ENCODE data around the gene SNX22. TPM values are rescaled to one million over a fixed set of nuclear protein-coding genes. Genes with fewer than 3 reads are reported as not detected.

The SNX22 gene
- total and polyA plus RNA-seq, 2 experiments from 2014 or later: 2.0 to 2.1 TPM

DNA sequence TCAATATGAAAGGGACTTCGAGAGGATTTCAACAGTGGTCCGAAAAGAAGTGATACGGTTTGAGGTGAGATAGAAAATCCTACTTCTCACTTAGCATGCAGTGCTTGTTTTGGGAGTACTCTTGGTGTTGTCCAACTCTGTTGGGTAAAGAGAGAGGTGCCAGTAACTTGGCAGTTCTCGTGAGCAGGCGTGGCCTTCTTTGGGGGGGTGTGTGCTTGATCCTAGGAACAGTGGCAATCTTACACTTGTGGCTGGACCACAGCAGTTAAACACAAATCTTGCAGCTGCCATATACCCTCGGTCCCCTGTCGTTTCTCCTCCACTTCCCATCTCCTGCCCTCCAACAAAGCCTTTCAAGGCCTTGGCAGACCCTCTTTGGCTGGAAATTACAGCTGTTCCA lies 15.2 kb upstream of the SNX22 start:
- Histone ChIP-seq H3K9me3 (ENCODE audit: low read depth) (no peaks in the 10 kb centered on the region), H3K4me1 (ENCODE audit: low read depth) (no peaks in the 10 kb centered on the region), H3K27ac (no peak overlapping the region), H3K4me3 (no peak overlapping the region), H3K27me3 (no peaks in the 10 kb centered on the region), H3K36me3 (peaks cover 42% of the 10 kb centered on the region)
- no peak for DNase-seq (ENCODE audit: low read depth in 1 of 2, low spot score in 1 of 2)
- TF ChIP-seq, protein P1, sequence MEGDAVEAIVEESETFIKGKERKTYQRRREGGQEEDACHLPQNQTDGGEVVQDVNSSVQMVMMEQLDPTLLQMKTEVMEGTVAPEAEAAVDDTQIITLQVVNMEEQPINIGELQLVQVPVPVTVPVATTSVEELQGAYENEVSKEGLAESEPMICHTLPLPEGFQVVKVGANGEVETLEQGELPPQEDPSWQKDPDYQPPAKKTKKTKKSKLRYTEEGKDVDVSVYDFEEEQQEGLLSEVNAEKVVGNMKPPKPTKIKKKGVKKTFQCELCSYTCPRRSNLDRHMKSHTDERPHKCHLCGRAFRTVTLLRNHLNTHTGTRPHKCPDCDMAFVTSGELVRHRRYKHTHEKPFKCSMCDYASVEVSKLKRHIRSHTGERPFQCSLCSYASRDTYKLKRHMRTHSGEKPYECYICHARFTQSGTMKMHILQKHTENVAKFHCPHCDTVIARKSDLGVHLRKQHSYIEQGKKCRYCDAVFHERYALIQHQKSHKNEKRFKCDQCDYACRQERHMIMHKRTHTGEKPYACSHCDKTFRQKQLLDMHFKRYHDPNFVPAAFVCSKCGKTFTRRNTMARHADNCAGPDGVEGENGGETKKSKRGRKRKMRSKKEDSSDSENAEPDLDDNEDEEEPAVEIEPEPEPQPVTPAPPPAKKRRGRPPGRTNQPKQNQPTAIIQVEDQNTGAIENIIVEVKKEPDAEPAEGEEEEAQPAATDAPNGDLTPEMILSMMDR (IDR thresholded peaks at IDR 0.05; ENCODE audit: low read depth, low read length): no peak

DNA sequence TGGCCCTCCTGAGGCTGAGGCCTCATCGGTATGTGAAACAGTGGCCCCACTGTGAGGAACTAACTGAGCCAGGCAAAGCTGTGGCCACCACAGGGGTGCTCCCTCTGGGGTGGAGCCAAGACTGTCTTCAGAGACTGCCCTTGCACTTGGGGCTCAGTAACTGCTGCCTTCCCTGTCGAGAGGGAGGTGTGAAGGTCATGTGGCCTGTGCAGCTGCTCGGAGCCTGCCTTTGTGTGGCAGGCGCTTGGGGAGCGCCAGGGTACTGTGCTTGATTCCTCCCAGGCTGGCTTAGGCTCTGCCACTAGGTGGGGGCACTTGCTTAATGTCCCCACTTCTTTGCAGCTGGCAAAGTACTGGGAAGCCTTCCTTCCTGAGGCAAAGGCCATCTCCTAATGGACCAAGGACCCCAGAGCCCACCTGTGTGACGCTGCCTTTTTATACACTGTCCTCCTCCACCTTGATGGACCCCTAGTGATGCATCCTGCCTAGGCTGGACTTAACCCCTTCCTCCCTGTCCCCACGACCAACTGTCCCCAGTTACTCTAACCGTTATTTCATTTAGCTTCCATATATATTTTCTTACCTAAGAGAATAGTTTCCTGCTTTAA lies 14.2 kb upstream of the SNX22 start:
- DNase-seq (ENCODE audit: low read depth in 1 of 2, low spot score in 1 of 2): no peak
- H3K27me3 ChIP-seq: no peaks in the 10 kb centered on the region
- no peaks in the 10 kb centered on the region for H3K4me1 ChIP-seq (ENCODE audit: low read depth)
- H3K4me3 ChIP-seq: no peak overlapping the region
- peak overlapping the region; percentile 7 for H3K27ac ChIP-seq
- H3K9me3 ChIP-seq (ENCODE audit: low read depth): no peaks in the 10 kb centered on the region
- peaks cover 34% of the 10 kb centered on the region for H3K36me3 ChIP-seq
- TF ChIP-seq, protein P1 (IDR thresholded peaks at IDR 0.05; ENCODE audit: low read depth, low read length): no peak

DNA sequence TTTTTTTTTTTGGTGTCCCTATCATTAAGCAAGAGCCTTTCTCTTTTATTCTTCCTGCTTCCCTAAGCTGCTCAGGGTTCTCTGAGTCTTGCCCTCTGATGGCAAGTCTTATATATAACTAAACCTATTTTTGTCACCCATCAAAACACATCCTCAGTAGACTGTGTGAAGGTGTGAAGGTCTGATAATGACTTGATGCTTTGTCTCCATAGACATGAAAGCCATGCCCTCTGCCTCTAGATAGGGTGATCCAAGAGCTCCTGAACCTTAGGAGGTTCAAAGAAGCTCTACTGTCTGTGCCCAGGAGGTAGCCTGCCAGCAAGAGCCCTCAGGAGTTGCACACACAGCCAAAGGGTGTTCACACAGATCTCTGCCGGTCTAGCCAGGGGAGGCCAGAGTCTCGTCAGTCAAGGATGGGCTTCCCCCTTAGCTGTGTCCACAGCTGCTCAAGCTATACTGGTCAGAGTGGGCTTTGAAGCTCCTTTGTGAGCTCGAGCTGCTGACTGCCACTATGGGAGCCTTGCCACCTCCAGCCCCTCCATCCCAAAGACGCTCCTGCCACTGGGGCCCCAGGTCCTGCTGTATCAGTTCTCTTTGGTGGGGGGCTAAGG lies 13.1 kb upstream of the SNX22 start:
- DNase-seq (ENCODE audit: low read depth in 1 of 2, low spot score in 1 of 2): no peak

DNA sequence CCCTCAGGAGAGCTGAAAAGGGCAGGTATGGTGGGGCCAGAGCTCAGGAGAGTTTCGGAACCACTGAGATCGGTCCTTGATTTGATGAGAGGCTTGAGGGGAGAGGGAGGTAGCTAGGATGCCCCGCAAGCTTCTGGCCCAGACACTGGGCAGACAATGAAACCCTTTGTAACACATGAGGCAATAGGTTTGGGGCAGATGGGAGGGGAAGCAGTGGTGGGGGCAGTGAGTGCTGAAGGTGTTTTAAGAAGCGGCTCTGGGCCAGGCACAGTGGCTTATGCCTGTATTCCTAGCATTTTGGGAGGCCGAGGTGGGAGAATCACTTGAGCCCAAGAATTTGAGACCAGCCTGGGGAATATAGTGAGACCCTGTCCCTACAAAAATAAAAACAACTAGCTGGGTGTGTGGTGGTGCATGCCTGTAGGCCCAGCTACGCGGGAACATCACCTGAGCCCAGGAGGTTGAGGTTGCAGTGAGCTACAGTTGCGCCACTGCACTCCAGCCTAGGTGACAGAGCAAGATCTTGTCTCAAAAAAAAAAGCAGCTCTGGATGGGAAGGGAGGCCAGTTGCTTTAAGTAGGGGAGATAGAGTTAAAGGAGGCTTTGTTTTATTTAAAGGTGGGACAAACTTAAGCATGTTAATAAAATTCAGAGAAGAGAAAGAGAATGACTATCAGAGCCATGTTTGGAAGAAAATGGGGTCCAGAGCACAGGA lies 9.6 kb upstream of the SNX22 start:
- DNase-seq (ENCODE audit: low read depth in 1 of 2, low spot score in 1 of 2): no peak
- TF ChIP-seq, protein P1 (IDR thresholded peaks at IDR 0.05; ENCODE audit: low read depth, low read length): no peak
- Histone ChIP-seq H3K36me3 (peaks cover 17% of the 10 kb centered on the region), H3K4me3 (no peak overlapping the region), H3K27me3 (no peaks in the 10 kb centered on the region), H3K27ac (no peak overlapping the region), H3K4me1 (ENCODE audit: low read depth) (peaks cover 12% of the 10 kb centered on the region), H3K9me3 (ENCODE audit: low read depth) (no peaks in the 10 kb centered on the region)

More for the DNA sequence above, 13.1 kb upstream of the SNX22 start:
- TF ChIP-seq, protein P1 (IDR thresholded peaks at IDR 0.05; ENCODE audit: low read depth, low read length): no peak
- no peaks in the 10 kb centered on the region for H3K27me3 ChIP-seq
- H3K36me3 ChIP-seq: peaks cover 29% of the 10 kb centered on the region
- no peak overlapping the region for H3K27ac ChIP-seq
- H3K9me3 ChIP-seq (ENCODE audit: low read depth): no peaks in the 10 kb centered on the region
- H3K4me3 ChIP-seq: no peak overlapping the region
- no peaks in the 10 kb centered on the region for H3K4me1 ChIP-seq (ENCODE audit: low read depth)

DNA sequence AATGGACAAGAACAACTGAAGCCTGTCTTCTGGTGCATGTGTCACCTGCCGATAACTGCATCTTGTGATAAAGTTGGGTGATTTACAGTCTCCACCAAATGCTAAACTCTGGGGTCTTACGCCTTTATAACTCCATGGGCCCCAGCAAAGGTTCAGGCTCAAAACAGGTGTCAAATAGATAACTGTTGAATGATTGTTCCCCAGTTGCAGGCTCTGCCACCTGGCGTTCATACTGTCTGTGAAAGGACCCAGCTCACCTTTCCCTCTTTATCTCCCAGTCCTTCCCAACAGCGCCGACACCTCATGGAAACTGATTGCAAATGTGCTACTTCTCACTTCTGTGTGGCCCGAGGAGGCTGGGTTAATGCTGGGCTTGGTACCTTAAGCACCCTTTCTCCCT lies 8.3 kb upstream of the SNX22 start:
- DNase-seq (ENCODE audit: low read depth in 1 of 2, low spot score in 1 of 2): no peak
- Histone ChIP-seq H3K27ac (no peak overlapping the region), H3K4me3 (no peak overlapping the region), H3K36me3 (peaks cover 8% of the 10 kb centered on the region), H3K4me1 (ENCODE audit: low read depth) (peaks cover 14% of the 10 kb centered on the region), H3K27me3 (no peaks in the 10 kb centered on the region), H3K9me3 (ENCODE audit: low read depth) (no peaks in the 10 kb centered on the region)
- TF ChIP-seq, protein P1 (IDR thresholded peaks at IDR 0.05; ENCODE audit: low read depth, low read length): no peak
